Mesenchymal stem cell (in vitro differentiated cells and primary cell): ENCODE measurements around the gene CUEDC1.
A peak's percentile ranks its signal among the peaks of the same experiment; 100 is the strongest.

Experiments
- DNase-seq: peaks from one replicate; pipeline ENCODE4 v3.0.0-alpha.2; 2013
- H2AFZ ChIP-seq: one replicate; pipeline ENCODE4 v1.6.1; 2013; ENCODE audit warnings: low read depth, mild to moderate bottlenecking, control low read depth, inconsistent platforms, low read length, moderate library complexity
- H2AK5ac ChIP-seq: 2 replicates; pipeline ENCODE4 v1.6.1; 2013; ENCODE audit warnings: low read length, moderate library complexity, mild to moderate bottlenecking, inconsistent platforms; ENCODE audit not compliant: severe bottlenecking
- H2BK120ac ChIP-seq: one replicate; pipeline ENCODE4 v1.6.1; 2013; ENCODE audit warnings: low read depth, mild to moderate bottlenecking, inconsistent platforms, low read length, moderate library complexity
- H2BK12ac ChIP-seq, 2 experiments: one replicate each; pipeline ENCODE4 v1.6.1; 2013; ENCODE audit warnings: inconsistent platforms in 2 of 2, low read length in 2 of 2, mild to moderate bottlenecking in 2 of 2, moderate library complexity in 2 of 2, control low read depth in 1 of 2
- H2BK15ac ChIP-seq: one replicate; pipeline ENCODE4 v1.6.1; 2013; ENCODE audit warnings: mild to moderate bottlenecking, low read depth, inconsistent platforms; ENCODE audit not compliant: poor library complexity, severe bottlenecking
- H2BK5ac ChIP-seq: 2 replicates; pipeline ENCODE4 v1.6.1; 2013; ENCODE audit warnings: low read depth, mild to moderate bottlenecking, low read length, control low read depth, inconsistent platforms; ENCODE audit not compliant: poor library complexity, severe bottlenecking
- H3K14ac ChIP-seq, 2 experiments: one replicate each; pipeline ENCODE4 v1.6.1; 2013; ENCODE audit warnings: inconsistent platforms in 2 of 2, low read length in 2 of 2, control low read depth in 1 of 2, mild to moderate bottlenecking in 1 of 2, moderate library complexity in 1 of 2
- H3K18ac ChIP-seq, 2 experiments: one replicate each; pipeline ENCODE4 v1.6.1; 2013; ENCODE audit warnings: inconsistent platforms in 2 of 2, low read length in 2 of 2, control low read depth in 1 of 2, low read depth in 1 of 2, mild to moderate bottlenecking in 1 of 2
- H3K23ac ChIP-seq, 2 experiments: one replicate each; pipeline ENCODE4 v1.6.1; 2013; ENCODE audit warnings: inconsistent platforms in 2 of 2, low read length in 2 of 2, mild to moderate bottlenecking in 2 of 2, moderate library complexity in 2 of 2, control low read depth in 1 of 2
- H3K27ac ChIP-seq: 2 replicates; pipeline ENCODE4 v1.5.1; 2013; ENCODE audit warnings: mild to moderate bottlenecking, moderate library complexity, low read length, control low read depth, inconsistent platforms; ENCODE audit not compliant: poor library complexity, severe bottlenecking
- H3K27me3 ChIP-seq, 2 experiments: 2 replicates each; pipeline versions ENCODE4 v1.6.1 to v1.7.0; 2013; ENCODE audit warnings: low read length in 2 of 2, mild to moderate bottlenecking in 2 of 2, moderate library complexity in 2 of 2, control low read depth in 1 of 2, inconsistent platforms in 1 of 2; ENCODE audit not compliant: control insufficient read depth in 1 of 2, insufficient read depth in 1 of 2
- H3K36me3 ChIP-seq, 2 experiments: 2 replicates each; pipeline versions ENCODE4 v1.6.1 to v1.7.0; 2013; ENCODE audit warnings: low read length in 2 of 2, control low read depth in 1 of 2, inconsistent platforms in 1 of 2, low read depth in 1 of 2, mild to moderate bottlenecking in 1 of 2; ENCODE audit not compliant: insufficient read depth in 2 of 2, control insufficient read depth in 1 of 2
- H3K4ac ChIP-seq, 2 experiments: one replicate each; pipeline ENCODE4 v1.6.1; 2013; ENCODE audit warnings: inconsistent platforms in 2 of 2, low read length in 2 of 2, mild to moderate bottlenecking in 2 of 2, moderate library complexity in 2 of 2, control low read depth in 1 of 2, low read depth in 1 of 2
- H3K4me1 ChIP-seq: 2 replicates; pipeline ENCODE4 v1.6.1; 2013; ENCODE audit warnings: low read depth, low read length, control low read depth; ENCODE audit not compliant: control insufficient read depth, insufficient read depth
- H3K4me2 ChIP-seq: 2 replicates; pipeline ENCODE4 v1.6.1; 2013; ENCODE audit warnings: low read length, mild to moderate bottlenecking, inconsistent platforms; ENCODE audit not compliant: poor library complexity, severe bottlenecking
- H3K4me3 ChIP-seq, 2 experiments: 2 replicates each; pipeline versions ENCODE4 v1.5.1 to v1.7.0; 2013; ENCODE audit warnings: low read length in 2 of 2, mild to moderate bottlenecking in 2 of 2, control low read depth in 1 of 2, low read depth in 1 of 2; ENCODE audit not compliant: insufficient read depth in 1 of 2
- H3K79me1 ChIP-seq: replicated peaks from 2 replicates; pipeline ENCODE4 v1.6.1; 2013; ENCODE audit warnings: mild to moderate bottlenecking, control low read depth, low read length, inconsistent platforms; ENCODE audit not compliant: poor library complexity, severe bottlenecking
- H3K9ac ChIP-seq: 2 replicates; pipeline ENCODE4 v1.7.0; 2013; ENCODE audit warnings: mild to moderate bottlenecking, low read length, moderate library complexity
- H3K9me3 ChIP-seq: 2 replicates; pipeline ENCODE4 v1.7.0; 2013; ENCODE audit warnings: mild to moderate bottlenecking, low read length; ENCODE audit not compliant: control insufficient read depth
- H4K8ac ChIP-seq: one replicate; pipeline ENCODE4 v1.6.1; 2013; ENCODE audit warnings: inconsistent platforms, mild to moderate bottlenecking, low read length, moderate library complexity
- H4K91ac ChIP-seq: one replicate; pipeline ENCODE4 v1.6.1; 2013; ENCODE audit warnings: mild to moderate bottlenecking, low read length, inconsistent platforms
- WGBS: methylation state at CpG from one replicate; pipeline ENCODE4 v1.1.7; 2013; ENCODE audit warnings: mixed read lengths; 5-methylcytosine and 5-hydroxymethylcytosine counted together

CUEDC1 gene

DNA sequence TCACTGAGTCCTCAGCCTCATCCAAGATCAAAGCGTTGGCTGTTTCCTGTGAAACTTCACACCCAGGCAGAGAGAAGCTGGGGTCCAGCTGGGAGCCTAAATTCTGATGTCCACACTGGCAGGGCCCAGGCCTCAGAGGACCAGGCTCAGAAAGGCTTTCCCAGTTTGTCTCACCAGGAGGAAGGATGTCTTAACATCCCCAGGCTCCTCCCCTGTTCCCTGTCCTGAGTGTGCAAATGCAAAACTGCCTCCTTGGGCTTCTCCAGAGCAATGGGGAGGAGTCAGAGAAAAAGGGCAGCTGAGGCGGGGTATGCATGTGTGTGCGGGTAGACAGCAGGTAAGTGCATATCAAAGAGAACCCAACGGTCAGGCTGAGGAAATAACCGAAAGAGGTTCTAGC, 45.7 kb downstream of the CUEDC1 start:
- no peak for DNase-seq
- Histone ChIP-seq H3K14ac (no peak overlapping the region), H2BK120ac (no peak overlapping the region), H3K79me1 (peaks cover 35% of the 10 kb centered on the region), H2AK5ac (no peak overlapping the region), H3K18ac (peak overlapping the region; percentile 8 to 23), H2BK5ac (no peak overlapping the region), H3K9ac (no peak overlapping the region), H2BK15ac (no peak overlapping the region), H4K8ac (no peak overlapping the region), H3K4ac (peak overlapping the region in 1 of 2 experiments; percentile 9), H3K36me3 (peaks cover 5 to 7% of the 10 kb centered on the region in 2 experiments), H3K23ac (peak overlapping the region in 1 of 2 experiments; percentile 3), H3K27me3 (no peaks in the 10 kb centered on the region), H3K4me3 (no peak overlapping the region), H2BK12ac (no peak overlapping the region), H3K4me1 (peaks cover 27% of the 10 kb centered on the region), H3K9me3 (no peaks in the 10 kb centered on the region), H3K4me2 (no peak overlapping the region), H4K91ac (no peak overlapping the region), H3K27ac (no peak overlapping the region), H2AFZ (no peak overlapping the region)
- 62% methylated on average over 5 of the region's 5 CpGs for WGBS

DNA sequence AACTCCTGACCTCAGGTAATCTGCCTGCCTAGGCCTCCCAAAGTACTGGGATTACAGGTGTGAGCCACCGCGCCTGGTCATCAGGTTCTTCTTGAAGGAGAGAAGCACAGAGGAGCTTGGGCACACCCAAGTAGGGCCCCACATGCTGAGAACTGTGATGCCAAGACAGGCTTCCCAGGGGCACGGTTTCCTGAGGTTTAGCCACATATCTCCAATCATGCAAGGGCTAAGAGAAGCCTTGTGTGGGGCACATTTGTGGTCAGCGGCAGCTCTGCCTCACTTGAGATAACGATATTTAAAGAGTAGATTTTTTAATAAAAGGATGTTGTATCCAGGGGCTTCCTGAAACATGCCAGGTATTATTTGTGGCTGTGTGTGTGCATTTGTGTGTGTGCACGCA, 46.9 kb downstream of the CUEDC1 start:
- Histone ChIP-seq H3K18ac (no peak overlapping the region), H3K9ac (no peak overlapping the region), H4K8ac (no peak overlapping the region), H2BK15ac (no peak overlapping the region), H2BK12ac (no peak overlapping the region), H4K91ac (no peak overlapping the region), H3K4ac (no peak overlapping the region), H3K4me3 (no peak overlapping the region), H3K27me3 (no peaks in the 10 kb centered on the region), H3K4me1 (peaks cover 28% of the 10 kb centered on the region), H2BK120ac (no peak overlapping the region), H2AK5ac (no peak overlapping the region), H2AFZ (no peak overlapping the region), H3K27ac (no peak overlapping the region), H3K9me3 (no peaks in the 10 kb centered on the region), H3K23ac (no peak overlapping the region), H2BK5ac (no peak overlapping the region), H3K79me1 (peaks cover 31% of the 10 kb centered on the region), H3K4me2 (no peak overlapping the region), H3K14ac (no peak overlapping the region), H3K36me3 (peaks cover 6 to 7% of the 10 kb centered on the region in 2 experiments)
- WGBS: 95% methylated on average over 6 of the region's 6 CpGs
- no peak for DNase-seq

DNA sequence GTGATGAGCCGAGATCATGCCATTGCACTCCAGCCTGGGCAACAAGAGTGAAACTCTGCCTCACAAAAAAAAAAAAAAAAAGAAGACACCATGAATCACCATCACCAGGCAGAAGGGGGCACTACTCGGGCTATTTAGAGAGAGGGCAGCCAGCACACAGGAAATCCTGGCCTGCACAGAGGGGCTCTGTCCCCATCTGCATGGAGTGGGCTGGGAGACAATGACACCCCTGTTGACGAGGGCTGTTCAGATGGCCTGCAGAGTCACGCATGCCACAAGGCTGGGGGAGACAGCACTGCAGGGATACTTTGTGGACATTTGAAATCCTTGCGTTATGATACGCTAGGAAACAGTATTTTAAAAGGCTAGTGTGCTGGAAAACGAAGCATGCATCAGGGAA, 48.3 kb downstream of the CUEDC1 start:
- Histone ChIP-seq H3K18ac (peak overlapping the region in 1 of 2 experiments; percentile 41), H2BK15ac (no peak overlapping the region), H2AK5ac (no peak overlapping the region), H4K8ac (peak overlapping the region; percentile 83), H3K4me3 (no peak overlapping the region), H4K91ac (no peak overlapping the region), H3K4me2 (no peak overlapping the region), H3K9me3 (no peaks in the 10 kb centered on the region), H3K14ac (no peak overlapping the region), H3K79me1 (peaks cover 23% of the 10 kb centered on the region), H3K27ac (no peak overlapping the region), H3K36me3 (peaks cover 3 to 7% of the 10 kb centered on the region in 2 experiments), H3K23ac (no peak overlapping the region), H2BK5ac (no peak overlapping the region), H2BK120ac (no peak overlapping the region), H3K27me3 (no peaks in the 10 kb centered on the region), H3K9ac (no peak overlapping the region), H2BK12ac (no peak overlapping the region), H2AFZ (no peak overlapping the region), H3K4me1 (peaks cover 38% of the 10 kb centered on the region), H3K4ac (peak overlapping the region in 1 of 2 experiments; percentile 24)
- DNase-seq: peak; percentile 51
- 64% methylated on average over 7 of the region's 7 CpGs for WGBS

DNA sequence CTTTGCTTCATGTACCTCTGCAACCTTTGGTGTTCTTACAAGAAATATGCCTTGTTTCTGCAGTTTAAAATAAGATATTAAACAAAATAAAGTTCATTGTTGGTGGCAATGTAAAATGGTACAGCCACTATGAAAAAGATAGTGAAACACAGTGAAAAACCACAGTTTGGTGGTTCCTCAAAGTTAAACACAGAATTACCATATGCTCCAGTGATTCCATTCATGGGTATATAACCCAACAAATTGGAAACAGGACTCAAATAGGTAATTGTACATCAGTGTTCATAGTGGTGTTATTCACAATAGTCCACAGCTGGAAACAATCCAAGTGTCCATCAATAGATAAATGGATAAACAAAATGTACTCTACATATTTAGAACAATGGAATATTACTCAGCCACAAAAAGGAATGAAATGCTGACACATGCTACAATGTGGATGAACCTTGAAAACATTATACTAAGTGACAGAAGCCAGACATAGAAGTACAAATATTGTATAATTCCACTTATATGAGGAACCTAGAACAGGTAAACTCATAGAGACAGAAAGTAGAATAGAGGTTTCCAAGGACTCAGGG, 49.2 kb downstream of the CUEDC1 start:
- H3K27me3 ChIP-seq: no peaks in the 10 kb centered on the region
- H2BK15ac ChIP-seq: no peak overlapping the region
- H4K91ac ChIP-seq: no peak overlapping the region
- H3K79me1 ChIP-seq: peaks cover 24% of the 10 kb centered on the region
- H3K14ac ChIP-seq: no peak overlapping the region
- H3K23ac ChIP-seq: no peak overlapping the region
- no peak overlapping the region for H3K4me2 ChIP-seq
- peaks cover 3 to 13% of the 10 kb centered on the region in 2 experiments for H3K36me3 ChIP-seq
- H3K18ac ChIP-seq: no peak overlapping the region
- no peak overlapping the region for H2BK12ac ChIP-seq
- H4K8ac ChIP-seq: no peak overlapping the region
- H2BK120ac ChIP-seq: no peak overlapping the region
- no peak overlapping the region for H3K9ac ChIP-seq
- H2AK5ac ChIP-seq: peak overlapping the region; percentile 15
- H2AFZ ChIP-seq: no peak overlapping the region
- no peak overlapping the region for H3K27ac ChIP-seq
- no peaks in the 10 kb centered on the region for H3K9me3 ChIP-seq
- H3K4me3 ChIP-seq: no peak overlapping the region
- DNase-seq: no peak
- peaks cover 40% of the 10 kb centered on the region for H3K4me1 ChIP-seq
- H3K4ac ChIP-seq: no peak overlapping the region
- no peak overlapping the region for H2BK5ac ChIP-seq
